ENCODE data around the gene MYPN. TPM values are rescaled to one million over a fixed set of nuclear protein-coding genes. Genes with fewer than 3 reads are reported as not detected.
"Not testable (repeated sequence)": the region's sequence is repeated elsewhere in the genome, so short reads cannot be mapped to it uniquely, and the experiment has no call there.

Gene MYPN
- under 1 TPM in 3 of 4 donors, not detected in 1; 0.04 to 0.10 (median 0.06) TPM for polyA plus RNA-seq (ENCODE audit: insufficient read length in 4 of 4)

GRCh38 chr10:68109331-68109730, at the start of gene MYPN:
Gene MYPN (plus strand): TSS chr10:68109488. CDS start chr10:68121439, 11,951 bp downstream.
- DNase-seq (ENCODE audit: low read depth in 4 of 4, low spot score in 2 of 4), result no peak

- DNase-seq (ENCODE audit: low read depth in 4 of 4, low spot score in 2 of 4), result no peak
These were observed 42.3 kb upstream of the MYPN start for GRCh38 chr10:68067029-68067428.

GRCh38 chr10:68067508-68067907, 41.8 kb upstream of the MYPN start:
- no peak for DNase-seq (ENCODE audit: low read depth in 4 of 4, low spot score in 2 of 4)

- DNase-seq (ENCODE audit: low read depth in 4 of 4, low spot score in 2 of 4), result no peak
These were observed 35.7 kb upstream of the MYPN start for GRCh38 chr10:68073631-68074030.

- DNase-seq (ENCODE audit: low read depth in 4 of 4, low spot score in 2 of 4), result peak in 3 of 4 donors; percentile 7 to 37 (median 26)
These were observed 35.1 kb upstream of the MYPN start for GRCh38 chr10:68074031-68074774.

GRCh38 chr10:68074775-68075549, 34.3 kb upstream of the MYPN start, which contains the start of gene HERC4:
Gene HERC4 (minus strand): TSS chr10:68075283. CDS start chr10:68073108, 2,175 bp downstream.
- DNase-seq (ENCODE audit: low read depth in 4 of 4, low spot score in 2 of 4), result peak; percentile 70 to 90 (median 85)

GRCh38 chr10:68075550-68076004, 33.7 kb upstream of the MYPN start:
- no peak for DNase-seq (ENCODE audit: low read depth in 4 of 4, low spot score in 2 of 4)

- not testable (repeated sequence) for DNase-seq (ENCODE audit: low read depth in 4 of 4, low spot score in 2 of 4)
These were observed 33.2 kb upstream of the MYPN start for GRCh38 chr10:68076081-68076480.

- DNase-seq (ENCODE audit: low read depth in 4 of 4, low spot score in 2 of 4), result no peak
These were observed 32.3 kb upstream of the MYPN start for GRCh38 chr10:68077026-68077425.

- no peak for DNase-seq (ENCODE audit: low read depth in 4 of 4, low spot score in 2 of 4)
These were observed 29.9 kb upstream of the MYPN start for GRCh38 chr10:68079434-68079833.

GRCh38 chr10:68080853-68081431, 28.3 kb upstream of the MYPN start:
- no peak for DNase-seq (ENCODE audit: low read depth in 4 of 4, low spot score in 2 of 4)

GRCh38 chr10:68081916-68082315, 27.4 kb upstream of the MYPN start:
- no peak for DNase-seq (ENCODE audit: low read depth in 4 of 4, low spot score in 2 of 4)

GRCh38 chr10:68082872-68083271, 26.4 kb upstream of the MYPN start:
- peak in 1 of 4 donors; percentile 10 for DNase-seq (ENCODE audit: low read depth in 4 of 4, low spot score in 2 of 4)

GRCh38 chr10:68083953-68084352, 25.3 kb upstream of the MYPN start:
- DNase-seq (ENCODE audit: low read depth in 4 of 4, low spot score in 2 of 4), result no peak

GRCh38 chr10:68084469-68084868, 24.8 kb upstream of the MYPN start:
- no peak for DNase-seq (ENCODE audit: low read depth in 4 of 4, low spot score in 2 of 4)

- DNase-seq (ENCODE audit: low read depth in 4 of 4, low spot score in 2 of 4), result no peak
These were observed 23.3 kb upstream of the MYPN start for GRCh38 chr10:68086011-68086410.

GRCh38 chr10:68086910-68087684, 22.2 kb upstream of the MYPN start:
- DNase-seq (ENCODE audit: low read depth in 4 of 4, low spot score in 2 of 4), result no peak

GRCh38 chr10:68087685-68088401, 21.4 kb upstream of the MYPN start:
- no peak for DNase-seq (ENCODE audit: low read depth in 4 of 4, low spot score in 2 of 4)

GRCh38 chr10:68088740-68089139, 20.5 kb upstream of the MYPN start:
- DNase-seq (ENCODE audit: low read depth in 4 of 4, low spot score in 2 of 4), result no peak

- DNase-seq (ENCODE audit: low read depth in 4 of 4, low spot score in 2 of 4), result no peak
These were observed 18.7 kb upstream of the MYPN start for GRCh38 chr10:68090586-68090985.

All from left renal cortex interstitium (tissue), 4 donors.